Adrenal gland (tissue), 5 donors: Measurements from ENCODE around the gene LMTK2.

Source experiments
- CTCF ChIP-seq, 6 experiments: fragments of 450-650 bp in 4 of 6; fragments of 200-600 bp in 2 of 6; sonication (generic) in 1 of 6; IDR thresholded peaks; 1 replicate in 5 of 6; 2 replicates in 1 of 6; pipeline versions ENCODE4 v1.5.1 to v1.8.0; 2016 to 2021; ENCODE audit warnings: antibody characterized with exemption in 6 of 6, mild to moderate bottlenecking in 2 of 6, moderate library complexity in 1 of 6
- POLR2A ChIP-seq, 2 donors: fragments of 450-650 bp; IDR thresholded peaks; one replicate each; pipeline ENCODE4 v1.6.1; 2017; ENCODE audit warnings: antibody characterized with exemption in 2 of 2, mild to moderate bottlenecking in 2 of 2, moderate library complexity in 1 of 2
- donor health status: DM: no; HTN: no; CAD: no.

GRCh38 chr7:98223351-98223897, 116.8 kb downstream of the LMTK2 start:
- no peak for TF ChIP-seq CTCF (IDR thresholded peaks at IDR 0.05)
- no peak for TF ChIP-seq POLR2A (IDR thresholded peaks at IDR 0.05)
